GM21786 (cell line): Measurements from ENCODE around the gene YKT6.

Source experiments
- ATAC-seq: cut with Tn5 transposase; IDR thresholded peaks from one replicate; pipeline ENCODE4 v1.9.1; 2021; ENCODE audit not compliant: unreplicated experiment

The YKT6 gene

DNA sequence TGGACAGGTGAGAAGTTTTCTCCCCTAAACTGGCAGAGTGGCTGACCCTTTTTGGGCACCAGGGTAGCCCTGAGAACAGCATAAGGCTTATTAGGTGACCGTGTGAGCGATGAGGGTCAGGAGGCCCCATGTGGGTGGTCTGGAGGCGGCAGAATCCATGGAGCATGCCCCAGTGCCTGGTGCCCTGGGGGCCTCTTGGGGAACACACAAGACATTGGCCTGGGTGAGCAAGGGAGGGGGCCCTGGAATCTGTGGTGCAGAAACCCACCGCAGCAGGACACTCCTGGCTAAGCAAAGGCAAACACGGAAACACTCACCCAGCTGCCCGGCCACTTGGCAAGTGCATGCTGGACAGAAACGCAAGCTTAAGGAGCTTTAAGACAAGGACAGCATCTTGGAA lies 29.5 kb downstream of the YKT6 start:
- no peak for ATAC-seq

DNA sequence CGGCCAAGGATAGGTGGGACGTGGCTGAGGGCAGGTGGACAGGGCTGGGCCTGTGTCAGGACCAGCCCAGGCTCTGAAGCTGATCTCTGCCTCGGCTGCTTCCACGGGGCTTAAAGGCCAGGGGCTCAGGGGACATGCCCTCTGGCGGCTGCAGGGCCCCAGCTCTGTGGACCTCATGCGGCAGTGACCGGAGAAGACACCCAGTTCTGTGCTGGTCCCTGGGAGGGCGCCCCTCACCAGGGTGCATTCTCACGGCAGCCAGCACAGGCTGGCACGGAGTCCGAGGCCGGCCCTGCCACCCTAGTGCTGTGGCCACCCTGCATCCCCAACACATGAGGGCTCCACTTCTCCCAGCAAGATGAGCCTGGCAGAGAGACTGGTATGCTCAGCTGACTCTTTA lies 30.3 kb downstream of the YKT6 start:
- ATAC-seq = no peak

DNA sequence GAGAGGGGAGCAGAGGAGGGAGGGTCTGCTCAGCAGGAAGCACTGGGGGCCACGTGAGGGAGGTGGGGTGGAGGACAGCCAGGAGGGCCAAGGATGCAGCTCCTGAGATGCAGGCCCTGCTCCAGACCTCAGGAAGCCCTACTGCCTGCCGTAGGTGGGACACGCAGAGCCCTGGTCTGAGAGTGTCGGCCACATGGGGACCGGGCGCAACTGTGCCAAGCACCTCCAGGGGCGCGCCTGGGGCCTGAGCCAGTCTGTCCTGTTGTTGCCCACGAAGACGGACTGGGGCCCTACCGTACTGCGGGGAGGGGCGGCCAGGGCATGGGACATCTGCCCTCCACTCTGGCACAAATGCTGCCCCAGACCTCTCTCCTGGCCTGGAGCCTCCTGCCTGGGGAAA lies 31.6 kb downstream of the YKT6 start:
- ATAC-seq = no peak

DNA sequence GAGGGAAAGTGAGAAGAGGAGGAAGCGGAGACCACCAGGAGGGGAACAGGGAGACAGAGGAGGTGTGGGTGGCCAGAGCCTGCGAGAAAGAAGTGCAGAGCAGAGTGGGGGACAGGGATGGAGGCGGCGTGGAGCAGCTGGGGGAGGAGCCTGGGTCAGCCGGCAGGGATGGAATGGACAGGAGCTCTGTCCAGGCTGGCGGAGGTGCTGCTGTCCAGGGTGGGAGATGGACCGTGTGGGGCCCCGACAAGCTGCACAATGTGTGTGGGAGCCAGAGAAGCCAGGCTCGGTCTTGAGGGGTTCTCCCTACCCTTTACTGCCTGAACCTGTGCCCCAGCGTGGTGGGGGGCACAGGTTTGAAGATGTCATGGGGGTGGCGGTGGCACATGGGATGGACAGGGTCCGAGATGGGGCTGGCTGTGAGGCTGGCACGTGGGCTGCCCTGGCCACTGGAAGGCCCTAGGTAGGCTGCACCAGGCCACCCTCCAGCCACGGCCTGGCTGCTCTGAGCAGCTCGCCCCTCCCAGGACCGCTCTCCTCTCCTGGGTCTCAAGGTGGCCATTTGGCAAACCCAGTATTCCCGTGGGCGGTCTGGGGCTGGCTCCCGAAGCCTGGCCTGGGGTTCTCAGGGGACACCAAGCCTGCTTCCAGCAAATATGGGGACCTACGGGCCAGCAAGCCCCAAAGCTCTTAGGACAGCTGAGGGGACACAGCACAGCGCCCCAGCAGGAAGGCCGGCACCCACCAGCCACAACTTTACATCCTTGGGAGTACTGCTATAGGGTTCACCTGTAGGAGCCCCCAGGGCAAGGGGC lies 32.3 kb downstream of the YKT6 start:
- ATAC-seq = no peak

DNA sequence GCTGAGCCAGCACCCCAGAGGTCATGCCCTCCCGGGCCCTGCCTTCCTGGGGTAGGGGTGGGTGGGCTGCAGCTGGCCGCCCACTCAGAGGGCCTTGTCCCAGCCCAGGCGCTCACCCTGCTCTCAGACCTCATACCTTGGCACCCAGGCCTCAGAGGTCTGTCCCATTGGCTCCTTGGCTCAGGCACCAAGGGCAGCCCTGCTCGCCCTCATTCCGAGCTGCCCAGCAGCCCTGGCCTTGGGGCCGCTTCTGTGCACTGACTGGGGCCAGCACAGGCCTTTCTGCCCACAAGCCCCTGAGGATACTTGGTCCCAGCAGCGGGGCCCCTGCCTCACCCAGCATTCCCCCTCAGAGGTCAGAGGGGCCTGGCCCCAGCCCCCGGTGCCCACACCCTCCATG lies 34.3 kb downstream of the YKT6 start:
- ATAC-seq = no peak

DNA sequence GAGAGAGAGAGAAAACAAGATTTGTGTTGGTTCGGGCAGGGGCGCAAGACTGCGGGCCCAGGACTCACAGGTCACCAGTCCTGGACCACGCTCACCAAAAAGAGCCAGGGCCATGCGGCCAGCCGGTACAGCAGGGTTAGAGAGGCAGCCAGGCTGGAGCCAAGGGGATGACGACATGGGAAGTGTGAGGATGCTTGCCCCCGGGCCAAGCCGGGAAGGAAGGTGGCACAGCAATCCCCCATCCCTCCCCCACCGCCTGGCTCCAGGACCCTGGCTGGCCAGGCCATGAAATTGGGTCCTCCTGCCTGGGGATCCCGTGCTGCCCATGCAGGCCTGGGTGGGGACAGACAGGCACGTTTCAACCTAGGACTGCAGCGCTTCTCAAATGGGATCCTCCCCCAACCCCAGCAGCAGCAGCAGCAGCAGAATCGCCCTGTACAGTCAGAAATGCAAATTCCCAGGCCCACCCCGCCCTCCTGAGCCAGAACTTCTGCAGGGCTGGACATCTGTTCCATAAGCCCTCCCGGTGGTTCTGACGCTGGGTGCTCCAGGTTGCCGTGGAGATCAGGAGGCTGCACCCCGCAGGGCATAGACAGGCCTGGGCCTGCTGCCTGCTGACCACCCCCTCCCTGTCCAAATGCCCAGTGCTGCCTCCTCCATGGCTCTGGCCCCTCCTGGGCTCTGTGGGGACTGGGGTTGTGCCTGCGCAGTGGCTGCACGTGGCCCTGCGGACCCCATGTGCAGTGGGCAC lies 35.0 kb downstream of the YKT6 start:
- no peak for ATAC-seq

DNA sequence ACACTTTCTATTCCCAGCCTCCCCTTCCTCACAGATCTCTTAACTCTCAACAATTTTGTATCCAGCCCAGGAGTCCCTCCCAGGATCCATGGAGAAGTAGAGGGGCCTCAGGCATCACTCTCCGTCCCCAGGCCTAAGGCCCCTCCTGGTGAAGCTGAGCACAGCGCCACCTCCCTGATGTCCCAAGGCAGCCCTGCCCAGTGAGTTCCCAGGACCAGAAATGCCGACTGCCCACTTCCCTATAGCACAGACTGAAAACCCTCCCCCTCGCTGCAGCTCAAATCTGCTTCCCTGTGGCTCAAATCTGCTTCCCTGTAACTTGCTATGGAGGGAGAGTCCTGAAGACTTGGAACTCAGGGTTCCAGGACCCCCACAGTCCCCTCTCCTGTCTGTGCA lies 35.6 kb downstream of the YKT6 start:
- ATAC-seq = no peak

DNA sequence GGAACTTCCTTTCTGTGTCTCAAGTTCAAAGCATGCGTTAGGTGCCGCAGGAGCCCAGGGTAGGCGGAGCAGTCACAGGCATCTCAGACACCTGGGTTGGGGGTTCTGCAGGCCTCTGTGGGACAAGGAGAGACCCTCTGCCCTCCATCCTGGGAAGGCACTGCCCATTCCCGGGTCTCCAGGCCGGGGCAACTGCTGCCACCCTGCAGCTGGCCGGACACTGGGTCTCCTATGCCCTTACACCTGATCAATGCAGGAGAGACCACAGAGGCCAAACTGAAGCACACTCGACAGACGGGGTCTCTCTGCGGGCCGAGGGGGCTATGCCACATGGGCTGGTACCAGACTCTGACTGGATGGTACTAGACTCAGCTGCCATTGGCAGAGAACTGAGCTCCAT lies 36.9 kb downstream of the YKT6 start:
- no peak for ATAC-seq

DNA sequence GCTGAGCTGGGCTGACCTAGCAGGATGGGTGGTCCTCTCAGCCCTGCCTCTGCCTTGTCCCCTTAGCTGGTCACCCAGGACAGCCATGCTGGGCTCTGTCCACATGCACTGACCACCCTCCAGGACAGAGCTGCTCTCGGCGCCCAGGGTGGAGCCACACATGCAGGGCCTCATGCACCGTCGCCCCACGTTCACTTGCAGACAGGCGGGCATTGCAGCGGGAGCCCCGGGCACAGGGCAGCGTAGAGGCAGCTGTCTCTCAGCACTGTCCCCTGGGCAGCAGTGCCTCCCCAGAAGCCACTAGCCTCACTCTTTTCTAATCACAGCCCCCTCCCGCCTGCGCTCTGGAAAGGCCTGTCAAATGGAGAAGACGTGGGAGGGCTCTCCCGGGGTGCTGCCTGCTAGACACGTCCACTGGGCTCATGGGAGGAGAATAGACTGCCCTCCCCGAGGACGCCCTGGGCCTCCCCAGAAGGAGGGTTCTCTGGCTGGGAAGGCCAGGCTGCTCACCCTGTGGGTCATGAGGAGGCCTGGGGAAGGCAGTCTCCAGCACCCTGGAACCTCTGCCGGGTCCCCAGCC lies 37.4 kb downstream of the YKT6 start:
- ATAC-seq = no peak

DNA sequence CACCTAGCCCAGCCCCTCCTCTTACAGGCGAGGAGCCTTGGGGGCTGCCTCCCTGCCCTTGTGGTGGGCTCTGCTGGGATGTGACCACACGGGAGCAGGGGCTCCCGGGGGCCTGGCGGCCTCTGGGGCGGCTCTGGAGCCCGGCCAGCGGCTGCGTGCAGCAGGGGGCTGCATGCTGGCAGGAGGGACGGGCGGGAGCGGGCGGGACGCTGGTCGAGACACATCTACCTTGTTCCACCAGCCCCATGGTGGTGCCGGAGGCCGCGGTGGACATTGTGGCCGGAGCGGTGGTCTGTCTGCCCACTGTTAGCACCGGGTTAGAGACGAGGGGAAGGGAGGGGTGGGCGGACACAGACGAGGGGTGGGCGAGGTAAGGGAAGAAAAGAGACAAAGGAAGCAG lies 38.6 kb downstream of the YKT6 start:
- ATAC-seq = no peak

DNA sequence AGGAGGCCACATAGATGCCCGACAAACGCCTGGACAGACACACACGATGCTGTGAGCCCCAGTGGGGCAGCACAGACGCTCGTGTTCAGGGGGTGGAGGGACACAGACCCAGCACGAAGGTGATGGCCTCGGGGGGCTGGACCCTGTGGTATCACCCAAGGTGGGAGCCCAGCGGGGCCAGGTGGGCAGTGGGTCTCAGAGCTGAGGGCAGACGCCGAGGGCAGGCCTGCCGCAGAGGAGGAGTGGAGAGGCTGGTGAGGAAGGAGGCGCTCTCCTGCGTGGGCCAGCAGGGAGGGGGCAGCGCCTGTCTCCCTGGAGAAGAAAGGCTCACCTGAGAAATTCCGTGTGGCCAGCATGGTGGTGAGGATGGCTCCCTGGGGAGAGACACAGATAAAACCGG lies 39.6 kb downstream of the YKT6 start:
- ATAC-seq = no peak

DNA sequence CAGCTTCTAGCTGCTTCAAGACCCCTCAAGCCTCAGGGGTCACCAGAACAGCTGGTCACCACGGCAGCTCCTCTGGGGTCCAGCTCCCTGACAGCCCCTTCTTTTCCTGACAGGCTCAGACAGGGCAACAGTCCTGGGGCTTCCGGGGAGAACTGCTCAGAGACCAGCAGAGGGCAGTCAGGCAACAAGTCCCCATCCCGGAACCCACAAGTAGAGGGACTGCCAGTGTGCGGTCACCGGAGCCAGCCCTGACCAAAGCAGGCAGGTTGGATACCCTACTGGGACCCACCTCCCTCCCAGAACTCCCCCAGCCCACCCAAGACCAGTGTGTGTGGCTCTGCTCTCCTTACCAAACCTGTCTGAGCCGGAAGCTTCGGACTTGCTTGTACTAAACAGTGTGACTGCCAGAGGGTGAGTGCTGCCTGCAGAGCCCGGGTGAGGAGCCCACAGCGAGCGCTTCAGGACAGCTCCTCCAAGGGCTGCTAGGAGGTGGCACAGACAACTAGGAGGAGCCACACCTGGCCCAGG lies 40.3 kb downstream of the YKT6 start:
- peak; percentile 64 for ATAC-seq

DNA sequence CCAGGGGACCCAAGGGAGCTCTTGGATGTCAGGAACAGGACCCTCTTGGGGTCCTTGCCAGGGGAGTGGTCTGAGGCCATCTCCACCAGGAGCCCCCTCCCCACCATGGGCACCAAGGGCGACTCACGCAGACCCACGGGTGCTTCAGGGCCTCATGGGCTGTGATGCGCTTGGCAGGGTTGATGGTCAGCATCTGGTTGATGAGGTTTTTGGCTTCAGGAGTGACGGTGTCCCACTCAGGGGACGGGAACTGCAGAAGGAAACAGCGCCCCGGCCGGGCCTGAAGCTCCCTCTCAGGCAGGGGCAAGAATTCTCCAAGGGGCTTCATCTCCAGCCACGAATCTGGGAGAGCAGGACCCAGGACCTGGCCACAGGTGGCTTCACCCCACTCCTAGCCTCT lies 41.3 kb downstream of the YKT6 start:
- no peak for ATAC-seq

DNA sequence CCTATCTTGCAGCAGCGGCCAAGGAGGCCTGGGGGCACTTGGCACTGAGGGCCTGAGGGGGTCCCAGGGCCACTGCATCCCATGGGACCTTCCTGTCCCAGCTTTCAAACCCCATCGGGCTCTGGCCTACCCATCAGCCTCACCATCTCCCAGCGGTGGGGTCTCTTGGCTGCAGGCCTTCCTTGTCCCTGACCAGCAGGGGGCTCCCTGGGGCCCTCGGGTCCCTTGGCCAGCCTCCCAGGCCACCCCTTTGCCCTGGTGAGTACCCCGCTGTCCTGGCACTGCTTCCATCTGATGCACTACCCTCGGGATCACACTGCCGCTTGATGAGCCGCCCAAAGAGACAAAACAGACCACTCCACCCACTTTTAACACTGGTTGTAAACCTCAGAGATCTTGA lies 43.5 kb downstream of the YKT6 start:
- no peak for ATAC-seq

DNA sequence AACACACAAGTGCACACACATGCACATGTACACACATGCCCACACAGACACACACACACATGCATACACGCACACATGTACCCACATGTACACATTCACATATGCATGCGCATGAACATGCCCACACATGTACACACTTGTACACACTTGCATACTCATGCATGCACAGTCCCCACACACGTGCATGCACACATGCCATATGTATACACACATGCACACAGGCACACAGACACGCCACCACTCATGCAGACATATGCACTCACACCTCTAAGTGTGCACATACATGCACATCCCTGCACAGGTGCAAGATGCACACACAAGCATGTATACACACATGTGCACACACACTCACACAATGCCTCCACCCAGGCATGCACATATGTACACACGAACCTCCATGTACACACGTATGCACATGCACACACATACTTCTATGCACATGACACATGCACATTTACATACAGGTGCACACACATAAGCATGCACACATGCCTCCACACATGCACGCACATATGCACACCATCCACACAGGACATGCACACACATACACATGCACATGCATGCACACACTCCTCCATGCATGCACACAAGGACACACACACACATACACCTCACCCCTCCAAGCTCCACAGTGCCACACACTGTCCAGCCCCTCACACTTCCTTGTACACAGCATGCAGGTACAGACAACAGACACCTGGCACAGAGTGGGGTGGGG lies 45.8 kb downstream of the YKT6 start:
- no peak for ATAC-seq

DNA sequence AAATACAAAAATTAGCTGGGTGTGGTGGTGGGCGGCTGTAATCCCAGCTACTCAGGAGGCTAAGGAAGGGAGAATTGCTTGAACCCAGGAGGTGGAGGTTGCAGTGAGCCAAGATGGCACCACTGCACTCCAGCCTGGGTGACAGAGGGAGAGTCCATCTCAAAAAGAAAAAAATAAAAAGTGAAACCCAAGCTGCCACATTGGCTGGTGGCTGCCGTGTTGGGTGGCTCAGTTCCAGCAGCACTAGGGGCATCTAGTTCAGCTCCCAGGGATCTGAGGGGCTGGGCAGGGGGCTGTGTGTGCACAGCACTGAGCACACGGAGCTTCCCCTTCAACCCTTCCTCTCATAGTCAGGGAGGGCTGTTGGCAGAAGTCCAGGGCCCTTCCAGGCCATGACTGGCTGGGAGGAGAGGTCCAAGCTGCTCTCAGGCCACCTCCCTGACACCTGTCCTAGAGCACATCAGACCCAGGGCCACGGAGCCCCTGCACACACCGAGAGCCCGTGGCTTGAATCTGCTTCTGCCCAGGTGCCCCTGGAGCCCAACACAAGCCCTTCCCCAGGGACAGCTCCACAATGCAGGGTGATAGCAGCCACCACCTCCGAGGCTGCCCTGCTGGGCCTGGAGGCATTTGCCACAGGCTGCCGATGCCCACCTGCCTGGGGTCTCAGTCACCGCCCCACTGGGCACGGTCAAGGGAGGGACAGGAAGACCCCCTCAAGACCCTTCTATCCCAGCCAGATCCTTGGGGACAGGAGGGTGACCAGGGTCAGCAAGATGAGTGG lies 47.3 kb downstream of the YKT6 start:
- ATAC-seq = no peak

DNA sequence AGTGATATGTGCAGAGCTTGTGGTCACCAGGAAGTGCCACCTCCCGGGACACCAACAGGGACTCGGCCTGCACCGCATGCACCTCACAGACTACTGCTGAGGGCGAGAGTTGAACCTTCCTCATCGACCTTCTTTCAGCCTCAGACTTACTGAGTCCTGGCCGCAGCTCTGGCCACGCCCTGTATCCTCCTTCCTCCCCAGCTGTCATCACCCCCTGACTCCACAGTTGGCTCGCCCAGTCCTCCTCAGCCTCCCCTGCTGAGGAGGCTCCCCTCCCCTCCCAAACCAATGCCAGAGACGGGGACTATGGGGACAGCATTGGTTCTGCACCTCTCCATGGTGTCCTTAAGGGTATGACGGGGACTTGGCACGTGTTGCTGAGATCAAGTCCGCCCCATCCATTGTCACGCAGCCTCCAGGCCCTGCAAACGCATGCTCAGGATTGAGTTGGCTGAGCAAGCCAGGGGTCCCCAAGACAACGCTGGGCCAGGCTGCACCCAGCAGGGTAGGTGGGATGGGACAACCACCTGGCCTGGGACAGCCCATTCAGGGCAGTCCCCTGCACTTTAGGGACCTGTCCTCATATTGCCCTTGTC lies 49.0 kb downstream of the YKT6 start:
- no peak for ATAC-seq

DNA sequence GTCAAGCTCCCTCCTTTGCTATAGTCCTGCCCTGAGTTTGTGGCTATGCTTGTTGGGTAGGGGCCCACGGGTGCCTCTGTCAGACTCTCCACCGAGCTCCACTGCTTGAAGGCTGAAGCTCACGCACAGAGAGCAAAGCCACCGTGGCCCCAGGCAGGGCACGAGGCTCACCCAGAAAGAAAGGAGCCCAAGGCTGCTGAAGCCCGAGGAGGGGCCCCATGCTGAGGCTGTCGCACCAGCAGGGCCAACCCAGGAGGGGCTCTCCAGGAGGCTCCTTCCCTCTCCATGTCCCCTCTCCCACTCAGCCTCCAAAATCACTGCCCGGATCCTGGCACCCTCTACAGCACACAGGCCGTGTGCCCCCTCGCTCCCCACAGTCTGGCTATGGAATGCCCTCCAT lies 50.5 kb downstream of the YKT6 start:
- no peak for ATAC-seq

DNA sequence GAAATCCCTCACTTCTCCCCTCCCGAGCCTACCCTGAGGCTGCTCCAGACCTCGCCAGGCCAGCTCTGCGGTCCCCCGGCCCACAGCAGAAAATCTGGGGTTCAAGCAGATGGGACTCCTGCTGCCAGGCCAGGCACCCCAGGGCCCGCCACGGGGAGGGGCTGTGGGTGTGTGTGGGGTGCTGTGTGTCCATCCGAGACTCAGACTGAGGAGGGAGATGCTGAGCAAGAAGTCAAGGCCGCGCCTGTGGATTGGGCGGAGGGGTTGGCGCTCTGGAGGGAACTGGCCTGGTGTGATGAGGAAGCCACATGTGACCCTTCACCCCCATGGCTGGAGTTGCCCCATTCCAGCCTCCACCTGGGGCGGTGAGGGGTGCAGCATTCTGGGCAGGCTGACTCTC lies 51.1 kb downstream of the YKT6 start:
- no peak for ATAC-seq

DNA sequence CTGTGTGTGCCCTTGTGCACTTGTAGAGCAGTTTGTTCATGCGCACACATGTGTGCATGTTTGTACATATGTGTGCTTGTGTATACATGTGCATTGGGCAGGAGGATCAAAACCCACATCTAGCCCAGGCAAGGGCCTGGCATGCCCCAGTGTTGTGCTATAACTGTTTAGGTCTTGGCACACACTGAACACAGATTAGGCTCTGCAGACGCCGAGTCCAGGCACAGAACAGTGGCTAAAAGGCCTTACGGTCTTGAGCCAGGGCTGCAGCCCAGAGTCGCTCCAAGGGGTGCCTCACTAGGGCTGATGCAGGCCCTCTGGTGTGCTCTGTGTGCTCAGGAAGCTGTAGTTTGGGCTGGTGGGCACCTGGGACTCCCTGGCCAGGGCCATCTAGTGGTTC lies 55.7 kb downstream of the YKT6 start:
- ATAC-seq = no peak
